ENCODE results near the gene DCLRE1B.
A peak's percentile ranks its signal among the peaks of the same experiment; 100 is the strongest.

The DCLRE1B gene

GRCh38 chr1:113931451-113931851, 26.3 kb downstream of the DCLRE1B start:
- Histone ChIP-seq H3K9ac (ENCODE audit: low read length) (0 out of 2 replicates have a peak overlapping the region, but pooled peaks have one; percentile 77), H3K4me1 (ENCODE audit: low read length) (peaks cover 20% of the 10 kb centered on the region), H3K27me3 (ENCODE audit: low read depth, low read length) (no peaks in the 10 kb centered on the region), H3K27ac (ENCODE audit: low read length) (no peak overlapping the region), H3K4me2 (ENCODE audit: low read length) (peak overlapping the region; percentile 92), H3K36me3 (replicated peaks; ENCODE audit: low read depth, low read length) (no peaks in the 10 kb centered on the region), H3K4me3 (ENCODE audit: low read length) (peak overlapping the region; percentile 98), H3K9me3 (ENCODE audit: insufficient read depth, low read length) (no peaks in the 10 kb centered on the region), H3K79me2 (ENCODE audit: low read length) (peaks cover 70% of the 10 kb centered on the region), H2AFZ (ENCODE audit: low read depth, low read length) (no peak overlapping the region), H4K20me1 (ENCODE audit: insufficient read depth, low read length) (peaks cover 30% of the 10 kb centered on the region)
- TF ChIP-seq EZH2phosphoT487 (IDR thresholded peaks at IDR 0.05; ENCODE audit: low read depth) (no peak), CTCF (IDR thresholded peaks at IDR 0.05; ENCODE audit: low read depth, low read length) (no peak)

- Histone ChIP-seq H2AFZ (ENCODE audit: low read depth, low read length) (no peak overlapping the region), H3K27me3 (ENCODE audit: low read depth, low read length) (no peaks in the 10 kb centered on the region), H3K9me3 (ENCODE audit: insufficient read depth, low read length) (no peaks in the 10 kb centered on the region), H3K4me2 (ENCODE audit: low read length) (no peak overlapping the region), H3K9ac (ENCODE audit: low read length) (no peak overlapping the region), H3K79me2 (ENCODE audit: low read length) (peaks cover 92% of the 10 kb centered on the region), H3K4me1 (ENCODE audit: low read length) (peaks cover 13% of the 10 kb centered on the region), H3K4me3 (ENCODE audit: low read length) (no peak overlapping the region), H4K20me1 (ENCODE audit: insufficient read depth, low read length) (peaks cover 32% of the 10 kb centered on the region), H3K27ac (ENCODE audit: low read length) (no peak overlapping the region), H3K36me3 (replicated peaks; ENCODE audit: low read depth, low read length) (no peaks in the 10 kb centered on the region)
- TF ChIP-seq EZH2phosphoT487 (IDR thresholded peaks at IDR 0.05; ENCODE audit: low read depth) = no peak
- TF ChIP-seq CTCF (IDR thresholded peaks at IDR 0.05; ENCODE audit: low read depth, low read length) = no peak
These were observed 28.9 kb downstream of the DCLRE1B start for GRCh38 chr1:113934006-113934405.

- TF ChIP-seq EZH2phosphoT487 (IDR thresholded peaks at IDR 0.05; ENCODE audit: low read depth) (no peak), CTCF (IDR thresholded peaks at IDR 0.05; ENCODE audit: low read depth, low read length) (no peak)
- Histone ChIP-seq H3K9me3 (ENCODE audit: insufficient read depth, low read length) (no peaks in the 10 kb centered on the region), H3K4me3 (ENCODE audit: low read length) (no peak overlapping the region), H3K4me1 (ENCODE audit: low read length) (peaks cover 13% of the 10 kb centered on the region), H4K20me1 (ENCODE audit: insufficient read depth, low read length) (peaks cover 32% of the 10 kb centered on the region), H3K79me2 (ENCODE audit: low read length) (peaks cover 97% of the 10 kb centered on the region), H3K4me2 (ENCODE audit: low read length) (no peak overlapping the region), H3K9ac (ENCODE audit: low read length) (no peak overlapping the region), H3K36me3 (replicated peaks; ENCODE audit: low read depth, low read length) (no peaks in the 10 kb centered on the region), H3K27me3 (ENCODE audit: low read depth, low read length) (no peaks in the 10 kb centered on the region), H2AFZ (ENCODE audit: low read depth, low read length) (no peak overlapping the region), H3K27ac (ENCODE audit: low read length) (no peak overlapping the region)
These were observed 29.5 kb downstream of the DCLRE1B start for GRCh38 chr1:113934511-113935055.

- no peak for TF ChIP-seq CTCF (IDR thresholded peaks at IDR 0.05; ENCODE audit: low read depth, low read length)
- no peak for TF ChIP-seq EZH2phosphoT487 (IDR thresholded peaks at IDR 0.05; ENCODE audit: low read depth)
- Histone ChIP-seq H3K36me3 (replicated peaks; ENCODE audit: low read depth, low read length) (no peaks in the 10 kb centered on the region), H2AFZ (ENCODE audit: low read depth, low read length) (no peak overlapping the region), H3K27ac (ENCODE audit: low read length) (no peak overlapping the region), H3K9me3 (ENCODE audit: insufficient read depth, low read length) (no peaks in the 10 kb centered on the region), H3K4me2 (ENCODE audit: low read length) (no peak overlapping the region), H3K79me2 (ENCODE audit: low read length) (peaks cover 94% of the 10 kb centered on the region), H3K4me1 (ENCODE audit: low read length) (peaks cover 13% of the 10 kb centered on the region), H3K27me3 (ENCODE audit: low read depth, low read length) (no peaks in the 10 kb centered on the region), H3K9ac (ENCODE audit: low read length) (no peak overlapping the region), H3K4me3 (ENCODE audit: low read length) (no peak overlapping the region), H4K20me1 (ENCODE audit: insufficient read depth, low read length) (peaks cover 31% of the 10 kb centered on the region)
These were observed 30.1 kb downstream of the DCLRE1B start for GRCh38 chr1:113935176-113935575.
